Panc1 (cell line): ENCODE measurements around the gene ASXL3. TPM values are rescaled to one million over a fixed set of nuclear protein-coding genes. Genes with fewer than 3 reads are reported as not detected.

Experiments
- ATAC-seq: fragments of 200-7000 bp; cut with Tn5 transposase; 2 replicates; pipeline ENCODE4 v1.9.1; 2020; ENCODE audit warnings: mild to moderate bottlenecking, moderate library complexity
- BruUV-seq: library from RNA; stranded (reverse); fragments of 400-500 nt; replicated peaks from 2 replicates; lab custom pipeline; 2021; lab: Mats Ljungman, UMichigan
- CTCF ChIA-PET: fragments of 300-600 bp; sonication (Branson Sonifier 250); formaldehyde crosslinking; loops from one replicate; lab custom pipeline; 2022; ENCODE audit warnings: antibody characterized with exemption; lab: Charles Lee
- POLR2A ChIA-PET: fragments of 300-600 bp; sonication (Branson Sonifier 250); formaldehyde crosslinking; loops from one replicate; lab custom pipeline; 2022; ENCODE audit warnings: antibody characterized with exemption; lab: Charles Lee
- DNase-seq: peaks from one replicate; pipeline ENCODE4 v3.0.0-alpha.2; 2010; ENCODE audit warnings: low read depth, low spot score
- H3K27ac ChIP-seq: 2 replicates; pipeline ENCODE4 v1.5.1; 2011; ENCODE audit warnings: mild to moderate bottlenecking, low read length, inconsistent platforms
- H3K27me3 ChIP-seq: fragments of 200-500 bp; sonication (Bioruptor generic); 2 replicates; pipeline ENCODE4 v1.6.0; 2014; ENCODE audit warnings: low read length, inconsistent platforms; ENCODE audit not compliant: control insufficient read depth, insufficient read depth
- H3K36me3 ChIP-seq: fragments of 200-500 bp; sonication (Bioruptor generic); 2 replicates; pipeline ENCODE4 v1.5.1; 2014; ENCODE audit warnings: inconsistent platforms, mild to moderate bottlenecking, low read length, moderate library complexity; ENCODE audit not compliant: control insufficient read depth, insufficient read depth
- H3K4me1 ChIP-seq: 2 replicates; pipeline ENCODE4 v1.5.1; 2011; ENCODE audit warnings: inconsistent platforms, mild to moderate bottlenecking, low read length, moderate library complexity; ENCODE audit not compliant: control insufficient read depth, insufficient read depth
- H3K4me3 ChIP-seq, 2 experiments: 2 replicates each; pipeline ENCODE4 v1.5.1; 2011 to 2012; ENCODE audit warnings: low read depth in 2 of 2, low read length in 2 of 2, mild to moderate bottlenecking in 2 of 2, inconsistent platforms in 1 of 2, moderate library complexity in 1 of 2
- H3K9me3 ChIP-seq: fragments of 200-500 bp; sonication (Bioruptor generic); 2 replicates; pipeline ENCODE4 v1.5.1; 2014; ENCODE audit warnings: low read depth, mild to moderate bottlenecking, inconsistent platforms, low read length, moderate library complexity; ENCODE audit not compliant: control insufficient read depth, insufficient read depth
- POLR2AphosphoS5 ChIP-seq: IDR thresholded peaks from 2 replicates; pipeline ENCODE4 v1.6.1; 2012; ENCODE audit warnings: mild to moderate bottlenecking, low read depth, low read length, moderate library complexity
- SIN3A ChIP-seq: IDR thresholded peaks from 2 replicates; pipeline ENCODE4 v1.6.1; 2012; ENCODE audit warnings: low read depth, mild to moderate bottlenecking, low read length, moderate library complexity, borderline replicate concordance; ENCODE audit not compliant: insufficient read depth
- TCF7L2 ChIP-seq: IDR thresholded peaks from 2 replicates; pipeline ENCODE4 v1.6.1; 2011; ENCODE audit warnings: mild to moderate bottlenecking, low read depth, low read length, inconsistent platforms
- in situ Hi-C: cut with HindIII; loops from 2 replicates; pipeline ENCODE4 v1.10.0; 2016; ENCODE audit warnings: low sequenced_read_pairs, low pct_unique_long_range_greater_than_20kb
- intact Hi-C: fragments of 100-400 bp; cut with micrococcal nuclease; formaldehyde crosslinking; loops from one replicate; pipeline ENCODE4 v1.10.0; 2022; ENCODE audit not compliant: unreplicated experiment
- total RNA-seq: library from RNA; stranded (reverse); gene quantifications from one replicate; pipeline ENCODE4 v1.2.1, GENCODE V29; 2021; ENCODE audit not compliant: unreplicated experiment
- TF ChIP-seq, protein P1 (sequence below): fragments of 450-650 bp; IDR thresholded peaks from 2 replicates; pipeline ENCODE4 v1.5.1; 2017; ENCODE audit warnings: mild to moderate bottlenecking
- TF ChIP-seq, protein P2 (sequence below), 2 experiments: IDR thresholded peaks; 2 replicates each; pipeline ENCODE4 v1.6.1; 2011 to 2012; ENCODE audit warnings: low read depth in 2 of 2, control low read depth in 1 of 2, low read length in 1 of 2, mild to moderate bottlenecking in 1 of 2, moderate library complexity in 1 of 2; ENCODE audit not compliant: insufficient read depth in 1 of 2

Gene ASXL3
- total RNA-seq, 1 experiment from 2014 or later: 0.74 TPM

DNA sequence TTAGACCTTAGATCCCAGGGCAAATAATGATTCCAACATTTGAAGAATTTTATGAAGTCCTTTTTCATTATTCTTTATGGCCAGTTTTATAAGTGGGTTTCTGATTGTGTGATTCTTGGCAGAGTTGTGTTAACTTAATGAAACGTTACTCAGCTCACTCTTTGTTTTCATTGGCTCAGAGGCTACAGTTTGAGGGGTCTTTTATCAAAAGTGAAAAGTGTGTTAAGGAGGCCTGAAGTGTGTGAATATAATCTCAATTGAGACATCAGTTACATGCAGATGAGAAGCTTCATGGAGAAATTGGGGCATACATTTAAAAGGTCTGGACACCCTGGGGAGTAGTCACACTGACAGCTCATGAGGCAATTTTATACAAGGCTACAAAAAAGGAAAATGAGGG, 74.6 kb downstream of the ASXL3 start:
- no peak overlapping the region for H3K27ac ChIP-seq

DNA sequence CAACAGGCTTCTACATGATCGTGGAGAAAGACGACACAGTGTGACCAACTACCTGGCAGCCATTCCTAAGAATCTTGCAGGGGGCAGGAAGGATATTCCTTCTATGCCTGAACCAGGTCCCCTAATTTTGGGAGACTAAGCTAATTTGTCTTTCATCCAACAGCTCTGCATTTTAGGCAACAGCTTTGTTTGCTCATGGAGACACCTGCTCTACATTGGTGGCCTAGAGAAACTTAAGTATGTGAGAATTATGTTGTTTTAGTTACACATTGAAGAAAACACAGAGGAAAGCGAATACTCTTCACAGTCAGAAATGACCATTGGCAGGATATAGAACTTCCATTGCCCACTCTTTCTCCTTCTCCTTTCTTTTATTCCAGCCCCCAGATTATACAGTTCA, 75.2 kb downstream of the ASXL3 start:
- intact Hi-C loops: loop anchor here (10.0 kb wide), 1 partner anchor 58 kb away; no protein-coding TSS in a partner anchor
- no peaks in the 10 kb centered on the region for H3K27me3 ChIP-seq
- POLR2A ChIA-PET: no interaction called here
- H3K4me1 ChIP-seq: no peaks in the 10 kb centered on the region
- ATAC-seq (no peak), DNase-seq (no peak)
- no peaks in the 10 kb centered on the region for H3K36me3 ChIP-seq
- BruUV-seq: no TSS peak
- in situ Hi-C loops: no loop called here
- no peak overlapping the region for H3K27ac ChIP-seq
- no peak overlapping the region for H3K4me3 ChIP-seq
- TF ChIP-seq, protein P1, sequence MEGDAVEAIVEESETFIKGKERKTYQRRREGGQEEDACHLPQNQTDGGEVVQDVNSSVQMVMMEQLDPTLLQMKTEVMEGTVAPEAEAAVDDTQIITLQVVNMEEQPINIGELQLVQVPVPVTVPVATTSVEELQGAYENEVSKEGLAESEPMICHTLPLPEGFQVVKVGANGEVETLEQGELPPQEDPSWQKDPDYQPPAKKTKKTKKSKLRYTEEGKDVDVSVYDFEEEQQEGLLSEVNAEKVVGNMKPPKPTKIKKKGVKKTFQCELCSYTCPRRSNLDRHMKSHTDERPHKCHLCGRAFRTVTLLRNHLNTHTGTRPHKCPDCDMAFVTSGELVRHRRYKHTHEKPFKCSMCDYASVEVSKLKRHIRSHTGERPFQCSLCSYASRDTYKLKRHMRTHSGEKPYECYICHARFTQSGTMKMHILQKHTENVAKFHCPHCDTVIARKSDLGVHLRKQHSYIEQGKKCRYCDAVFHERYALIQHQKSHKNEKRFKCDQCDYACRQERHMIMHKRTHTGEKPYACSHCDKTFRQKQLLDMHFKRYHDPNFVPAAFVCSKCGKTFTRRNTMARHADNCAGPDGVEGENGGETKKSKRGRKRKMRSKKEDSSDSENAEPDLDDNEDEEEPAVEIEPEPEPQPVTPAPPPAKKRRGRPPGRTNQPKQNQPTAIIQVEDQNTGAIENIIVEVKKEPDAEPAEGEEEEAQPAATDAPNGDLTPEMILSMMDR: no peak
- no peak for TF ChIP-seq SIN3A
- TF ChIP-seq TCF7L2: no peak
- TF ChIP-seq POLR2AphosphoS5: no peak
- TF ChIP-seq, protein P2, sequence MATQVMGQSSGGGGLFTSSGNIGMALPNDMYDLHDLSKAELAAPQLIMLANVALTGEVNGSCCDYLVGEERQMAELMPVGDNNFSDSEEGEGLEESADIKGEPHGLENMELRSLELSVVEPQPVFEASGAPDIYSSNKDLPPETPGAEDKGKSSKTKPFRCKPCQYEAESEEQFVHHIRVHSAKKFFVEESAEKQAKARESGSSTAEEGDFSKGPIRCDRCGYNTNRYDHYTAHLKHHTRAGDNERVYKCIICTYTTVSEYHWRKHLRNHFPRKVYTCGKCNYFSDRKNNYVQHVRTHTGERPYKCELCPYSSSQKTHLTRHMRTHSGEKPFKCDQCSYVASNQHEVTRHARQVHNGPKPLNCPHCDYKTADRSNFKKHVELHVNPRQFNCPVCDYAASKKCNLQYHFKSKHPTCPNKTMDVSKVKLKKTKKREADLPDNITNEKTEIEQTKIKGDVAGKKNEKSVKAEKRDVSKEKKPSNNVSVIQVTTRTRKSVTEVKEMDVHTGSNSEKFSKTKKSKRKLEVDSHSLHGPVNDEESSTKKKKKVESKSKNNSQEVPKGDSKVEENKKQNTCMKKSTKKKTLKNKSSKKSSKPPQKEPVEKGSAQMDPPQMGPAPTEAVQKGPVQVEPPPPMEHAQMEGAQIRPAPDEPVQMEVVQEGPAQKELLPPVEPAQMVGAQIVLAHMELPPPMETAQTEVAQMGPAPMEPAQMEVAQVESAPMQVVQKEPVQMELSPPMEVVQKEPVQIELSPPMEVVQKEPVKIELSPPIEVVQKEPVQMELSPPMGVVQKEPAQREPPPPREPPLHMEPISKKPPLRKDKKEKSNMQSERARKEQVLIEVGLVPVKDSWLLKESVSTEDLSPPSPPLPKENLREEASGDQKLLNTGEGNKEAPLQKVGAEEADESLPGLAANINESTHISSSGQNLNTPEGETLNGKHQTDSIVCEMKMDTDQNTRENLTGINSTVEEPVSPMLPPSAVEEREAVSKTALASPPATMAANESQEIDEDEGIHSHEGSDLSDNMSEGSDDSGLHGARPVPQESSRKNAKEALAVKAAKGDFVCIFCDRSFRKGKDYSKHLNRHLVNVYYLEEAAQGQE (IDR thresholded peaks at IDR 0.05; ENCODE audit: insufficient read depth in 1 of 2, low read depth in 2 of 2, low read length in 1 of 2): no peak
- no peaks in the 10 kb centered on the region for H3K9me3 ChIP-seq
- CTCF ChIA-PET: no interaction called here

More for the DNA sequence above, 74.6 kb downstream of the ASXL3 start:
- no peak for TF ChIP-seq TCF7L2
- TF ChIP-seq, protein P1: no peak
- TF ChIP-seq, protein P2 (IDR thresholded peaks at IDR 0.05; ENCODE audit: insufficient read depth in 1 of 2, low read depth in 2 of 2, low read length in 1 of 2): no peak
- TF ChIP-seq POLR2AphosphoS5: no peak
- no peak for TF ChIP-seq SIN3A
- no peaks in the 10 kb centered on the region for H3K4me1 ChIP-seq
- no peaks in the 10 kb centered on the region for H3K27me3 ChIP-seq
- BruUV-seq: no TSS peak
- no peaks in the 10 kb centered on the region for H3K9me3 ChIP-seq
- POLR2A ChIA-PET: no interaction called here
- intact Hi-C loops (loop anchor here (10.0 kb wide), 1 partner anchor 58 kb away; no protein-coding TSS in a partner anchor), in situ Hi-C loops (no loop called here)
- ATAC-seq (no peak), DNase-seq (no peak)
- CTCF ChIA-PET: no interaction called here
- no peaks in the 10 kb centered on the region for H3K36me3 ChIP-seq
- H3K4me3 ChIP-seq: no peak overlapping the region
